ENCODE data around the gene TNFAIP8L2.

Gene TNFAIP8L2

GRCh38 chr1:151156515-151156819 is at the start of gene TNFAIP8L2:
Gene TNFAIP8L2 (plus strand): TSS chr1:151156649. CDS start chr1:151158698, 2,049 bp downstream.
- peak in 1 of 2 donors; percentile 58 for DNase-seq (ENCODE audit: low read depth in 2 of 2)

- no peak for DNase-seq (ENCODE audit: low read depth in 2 of 2)
These were observed 49.6 kb upstream of the TNFAIP8L2 start for GRCh38 chr1:151106894-151107293.

- no peak for DNase-seq (ENCODE audit: low read depth in 2 of 2)
These were observed 48.1 kb upstream of the TNFAIP8L2 start for GRCh38 chr1:151108331-151108730.

- no peak for DNase-seq (ENCODE audit: low read depth in 2 of 2)
These were observed 42.6 kb upstream of the TNFAIP8L2 start for GRCh38 chr1:151113877-151114276.

- DNase-seq (ENCODE audit: low read depth in 2 of 2), result no peak
These were observed 31.6 kb upstream of the TNFAIP8L2 start for GRCh38 chr1:151124763-151125403.

GRCh38 chr1:151128800-151129199 is 27.6 kb upstream of the TNFAIP8L2 start:
- DNase-seq (ENCODE audit: low read depth in 2 of 2), result no peak

GRCh38 chr1:151130987-151131586 is 25.4 kb upstream of the TNFAIP8L2 start:
- DNase-seq (ENCODE audit: low read depth in 2 of 2), result peak; percentile 58 to 69

- DNase-seq (ENCODE audit: low read depth in 2 of 2), result no peak
These were observed 24.6 kb upstream of the TNFAIP8L2 start for GRCh38 chr1:151131701-151132334.

- no peak for DNase-seq (ENCODE audit: low read depth in 2 of 2)
These were observed 24.0 kb upstream of the TNFAIP8L2 start for GRCh38 chr1:151132335-151133017.

GRCh38 chr1:151133018-151133806 is 23.2 kb upstream of the TNFAIP8L2 start:
- no peak for DNase-seq (ENCODE audit: low read depth in 2 of 2)

- DNase-seq (ENCODE audit: low read depth in 2 of 2), result no peak
These were observed 22.1 kb upstream of the TNFAIP8L2 start for GRCh38 chr1:151134396-151134795.

GRCh38 chr1:151134991-151135390 is 21.5 kb upstream of the TNFAIP8L2 start:
- no peak for DNase-seq (ENCODE audit: low read depth in 2 of 2)

- DNase-seq (ENCODE audit: low read depth in 2 of 2), result no peak
These were observed 20.7 kb upstream of the TNFAIP8L2 start for GRCh38 chr1:151135433-151136385.

- DNase-seq (ENCODE audit: low read depth in 2 of 2), result no peak
These were observed 18.7 kb upstream of the TNFAIP8L2 start for GRCh38 chr1:151137789-151138188.

GRCh38 chr1:151142411-151143056 is 13.9 kb upstream of the TNFAIP8L2 start:
- no peak for DNase-seq (ENCODE audit: low read depth in 2 of 2)

- no peak for DNase-seq (ENCODE audit: low read depth in 2 of 2)
These were observed 13.4 kb upstream of the TNFAIP8L2 start for GRCh38 chr1:151143057-151143435.

GRCh38 chr1:151143986-151144385 is 12.5 kb upstream of the TNFAIP8L2 start:
- DNase-seq (ENCODE audit: low read depth in 2 of 2), result no peak

- DNase-seq (ENCODE audit: low read depth in 2 of 2), result no peak
These were observed 11.8 kb upstream of the TNFAIP8L2 start for GRCh38 chr1:151144474-151145303.

- no peak for DNase-seq (ENCODE audit: low read depth in 2 of 2)
These were observed 11.0 kb upstream of the TNFAIP8L2 start for GRCh38 chr1:151145304-151146071.
